Astrocyte of the hippocampus (primary cell): ENCODE data around the gene GPR25.

ENCODE experiments used
- DNase-seq: peaks from one replicate; pipeline ENCODE4 v3.0.0; 2011; ENCODE audit warnings: low read depth, low spot score

Gene GPR25, protein sequence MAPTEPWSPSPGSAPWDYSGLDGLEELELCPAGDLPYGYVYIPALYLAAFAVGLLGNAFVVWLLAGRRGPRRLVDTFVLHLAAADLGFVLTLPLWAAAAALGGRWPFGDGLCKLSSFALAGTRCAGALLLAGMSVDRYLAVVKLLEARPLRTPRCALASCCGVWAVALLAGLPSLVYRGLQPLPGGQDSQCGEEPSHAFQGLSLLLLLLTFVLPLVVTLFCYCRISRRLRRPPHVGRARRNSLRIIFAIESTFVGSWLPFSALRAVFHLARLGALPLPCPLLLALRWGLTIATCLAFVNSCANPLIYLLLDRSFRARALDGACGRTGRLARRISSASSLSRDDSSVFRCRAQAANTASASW

DNA sequence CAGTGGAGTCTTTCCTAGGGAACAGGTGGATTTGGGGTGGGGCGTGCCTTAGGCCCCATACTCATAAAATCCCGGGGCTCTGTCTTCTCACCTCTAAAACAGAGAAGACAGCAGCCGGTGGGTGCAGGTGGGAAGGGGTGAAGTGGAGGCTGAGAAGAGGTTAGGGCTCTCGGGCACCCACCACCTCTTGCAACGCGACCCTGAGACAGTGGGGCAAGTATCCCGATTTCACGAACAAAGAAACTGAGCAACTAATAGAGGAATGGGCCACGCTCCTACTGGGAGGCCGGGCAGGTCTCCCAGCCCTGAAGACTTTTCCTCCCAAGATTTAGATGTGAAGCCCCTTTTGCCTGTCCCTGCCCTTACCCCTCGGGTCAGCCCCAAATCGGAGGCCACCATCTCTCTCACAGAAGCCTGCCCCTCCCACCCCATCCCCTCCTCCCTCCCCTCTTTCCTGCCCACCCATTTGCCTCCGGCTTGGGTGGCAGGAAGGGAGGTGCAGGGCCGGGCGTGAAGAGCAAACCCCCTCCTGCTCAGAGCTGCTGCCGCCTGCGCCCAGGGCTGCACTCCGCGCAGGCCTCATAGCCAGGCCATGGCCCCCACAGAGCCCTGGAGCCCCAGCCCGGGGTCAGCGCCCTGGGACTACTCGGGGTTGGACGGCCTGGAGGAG is at the start of gene GPR25:
Gene GPR25 (plus strand): TSS at position 536 of the 670 bp plus-strand sequence. CDS start 57 bp downstream, at position 593.
- DNase-seq: no peak

DNA sequence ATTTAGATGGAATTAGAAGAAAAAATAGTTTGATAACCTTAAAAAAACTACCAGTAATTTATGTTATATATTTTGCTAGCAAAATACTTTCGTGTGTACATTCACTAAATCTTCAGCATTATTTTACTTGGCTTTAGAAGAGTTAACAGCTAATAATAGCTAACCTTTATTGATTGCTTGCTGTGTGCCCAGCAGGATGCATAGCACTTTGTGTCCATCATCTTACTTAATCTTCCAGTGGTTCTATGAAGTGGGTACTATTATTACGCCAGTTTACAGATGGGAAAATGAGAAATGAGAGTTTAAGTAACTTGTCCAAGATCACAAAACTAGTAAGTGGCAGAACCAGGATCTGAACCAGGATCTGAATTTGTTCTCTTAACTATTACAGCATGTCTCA is 41.7 kb upstream of the GPR25 start:
- DNase-seq: no peak

DNA sequence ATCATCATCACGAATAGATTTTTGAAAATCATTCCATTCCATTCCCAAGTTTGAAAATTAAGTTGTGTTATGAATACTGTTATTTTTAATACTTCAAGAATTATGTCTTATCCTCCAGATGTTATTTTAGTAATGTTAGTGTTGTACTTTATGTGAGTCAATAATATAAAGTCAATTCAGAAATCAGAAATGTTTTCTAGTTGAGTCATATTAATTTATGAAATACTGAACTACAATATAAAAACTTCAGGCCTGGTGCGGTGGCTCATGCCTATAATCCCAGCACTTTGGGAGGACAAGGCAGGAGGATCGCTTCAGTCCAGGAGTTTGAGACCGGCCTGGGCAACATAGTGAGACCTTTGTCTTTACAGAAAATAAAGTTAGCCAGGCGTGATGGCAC is 38.4 kb upstream of the GPR25 start:
- DNase-seq: no peak

DNA sequence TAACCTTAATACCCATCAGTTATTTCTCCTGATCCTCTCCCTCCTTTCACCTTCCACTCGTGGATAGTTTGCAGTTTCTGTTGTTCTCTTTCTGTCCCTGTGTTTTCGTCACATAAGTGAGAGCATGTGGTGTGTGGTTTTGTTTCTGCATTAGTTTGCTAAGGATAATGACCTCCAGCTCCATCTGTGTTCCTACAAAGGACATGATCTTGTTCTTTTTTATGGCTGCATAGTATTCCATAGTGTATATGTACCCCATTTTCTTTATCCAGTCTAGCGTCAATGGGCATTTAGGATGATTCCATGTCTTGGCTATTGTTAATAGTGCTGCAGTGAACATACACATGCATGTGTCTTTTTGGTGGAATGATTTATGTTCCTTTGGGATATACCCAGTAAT is 36.6 kb upstream of the GPR25 start:
- no peak for DNase-seq

DNA sequence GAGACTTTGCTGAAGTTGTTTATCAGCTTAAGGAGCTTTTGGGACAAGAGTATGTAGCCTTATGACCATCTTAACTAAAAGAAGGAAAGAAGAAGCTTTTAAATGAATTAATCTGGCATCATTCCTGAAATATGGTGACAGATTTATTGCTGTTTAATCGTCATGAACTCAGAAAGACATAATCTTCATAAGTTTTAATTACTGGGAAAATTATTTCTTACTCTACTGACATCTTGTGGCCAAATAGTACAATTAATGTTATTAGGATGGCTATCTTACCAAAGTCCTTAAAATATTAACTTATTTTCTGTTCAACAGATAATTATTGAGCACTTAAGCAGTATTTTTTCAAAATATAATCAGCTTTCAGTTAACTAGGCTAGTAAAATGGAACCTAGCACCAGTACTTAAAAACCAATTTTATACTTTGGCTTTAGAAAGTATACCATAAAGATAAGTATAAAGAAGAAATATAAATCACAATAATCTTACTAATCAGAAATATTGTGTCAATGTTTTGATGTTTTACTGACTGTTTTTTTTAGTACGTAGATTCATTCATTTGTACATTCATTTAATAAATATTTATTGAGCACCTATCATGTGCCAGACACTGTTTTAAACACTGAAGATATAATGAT is 34.7 kb upstream of the GPR25 start:
- DNase-seq: peak; percentile 15

DNA sequence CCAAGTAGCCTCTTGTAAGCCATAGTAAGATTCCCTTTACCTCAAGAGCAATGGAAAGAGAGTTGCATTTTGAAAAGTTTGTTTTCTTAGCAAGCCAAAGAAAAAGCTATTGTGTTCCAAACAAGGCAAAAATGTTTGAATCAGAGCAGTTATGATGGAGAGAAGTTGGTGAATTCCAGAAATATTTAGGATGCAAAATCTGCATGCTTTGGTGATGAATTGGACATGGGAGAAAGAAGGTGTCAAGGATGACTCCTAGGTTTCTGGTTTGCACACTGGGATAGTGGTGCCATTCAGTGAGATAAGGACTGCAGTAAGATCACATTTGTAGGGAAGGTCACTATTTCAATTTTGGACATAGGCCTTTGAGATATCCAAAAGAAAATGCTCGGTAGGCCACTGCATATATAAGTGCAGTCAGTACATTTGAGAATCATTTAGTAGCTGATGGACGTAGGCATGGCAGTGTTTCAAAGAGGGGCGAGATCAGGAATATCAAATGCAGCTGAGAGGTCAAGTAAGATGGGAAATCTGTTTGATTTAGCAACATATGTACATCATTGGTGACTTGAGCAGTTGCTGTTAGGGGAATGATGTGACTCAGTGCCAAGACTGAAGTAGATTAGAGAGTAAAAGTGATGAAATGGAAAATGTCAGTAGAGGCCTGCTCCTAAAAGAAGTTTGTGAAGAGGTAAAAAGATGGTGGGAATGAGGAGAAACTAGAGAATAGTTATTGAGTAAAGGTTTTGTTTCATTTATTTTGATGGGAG is 33.9 kb upstream of the GPR25 start:
- peak; percentile 36 for DNase-seq

DNA sequence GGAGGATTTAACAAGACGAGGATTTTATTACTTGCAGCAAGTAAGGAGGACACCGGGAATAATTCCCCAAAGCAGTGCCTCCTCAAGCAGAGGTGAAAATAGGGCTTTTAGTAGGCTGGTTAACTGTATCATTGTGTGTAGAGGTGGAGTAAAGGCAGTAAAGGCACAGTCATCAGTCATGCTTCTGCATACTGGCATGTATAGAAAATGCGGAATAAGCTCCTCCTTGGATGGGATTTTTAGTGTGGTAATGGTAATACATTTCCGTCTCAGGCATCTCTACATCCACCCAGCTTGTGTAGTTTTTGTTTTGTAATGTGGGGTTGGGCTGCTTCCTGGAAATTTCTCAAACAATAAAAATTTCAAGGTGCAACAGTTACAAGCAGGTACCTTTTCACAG is 27.4 kb upstream of the GPR25 start:
- no peak for DNase-seq

DNA sequence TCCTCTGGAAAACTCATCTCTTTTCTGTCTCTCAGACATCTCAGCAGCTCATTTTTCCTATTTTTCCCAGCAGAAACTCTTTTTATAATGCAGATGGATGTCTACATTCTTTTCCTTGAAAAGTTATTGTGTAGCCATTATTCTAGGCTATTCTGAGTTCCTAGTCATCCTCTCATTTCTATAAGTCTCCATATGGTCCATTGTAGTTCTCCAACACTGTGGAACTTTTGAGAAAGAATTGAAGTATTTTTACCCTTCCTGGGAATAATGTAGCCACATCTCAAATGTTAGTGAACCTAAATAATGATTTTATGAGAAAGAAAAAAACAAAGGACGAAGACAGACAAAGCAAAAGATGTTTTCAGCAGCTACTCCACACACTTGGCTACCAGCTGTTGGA is 26.4 kb upstream of the GPR25 start:
- DNase-seq: no peak

DNA sequence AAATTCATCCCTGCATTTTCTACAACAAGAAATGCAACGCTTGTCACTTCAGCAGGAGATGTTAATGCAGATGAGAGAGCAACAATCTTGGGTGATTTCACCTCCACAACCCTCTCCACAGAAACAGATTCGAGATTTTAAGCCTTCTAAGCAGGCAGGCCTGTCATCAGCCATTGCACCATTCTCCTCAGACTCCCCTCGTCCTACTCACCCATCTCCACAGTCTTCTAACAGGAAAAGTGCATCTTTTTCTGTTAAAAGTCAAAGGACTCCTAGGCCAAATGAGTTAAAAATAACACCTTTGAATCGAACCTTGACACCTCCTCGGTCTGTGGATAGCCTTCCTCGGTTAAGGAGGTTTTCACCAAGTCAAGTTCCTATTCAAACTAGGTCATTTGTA is 23.4 kb upstream of the GPR25 start:
- no peak for DNase-seq

DNA sequence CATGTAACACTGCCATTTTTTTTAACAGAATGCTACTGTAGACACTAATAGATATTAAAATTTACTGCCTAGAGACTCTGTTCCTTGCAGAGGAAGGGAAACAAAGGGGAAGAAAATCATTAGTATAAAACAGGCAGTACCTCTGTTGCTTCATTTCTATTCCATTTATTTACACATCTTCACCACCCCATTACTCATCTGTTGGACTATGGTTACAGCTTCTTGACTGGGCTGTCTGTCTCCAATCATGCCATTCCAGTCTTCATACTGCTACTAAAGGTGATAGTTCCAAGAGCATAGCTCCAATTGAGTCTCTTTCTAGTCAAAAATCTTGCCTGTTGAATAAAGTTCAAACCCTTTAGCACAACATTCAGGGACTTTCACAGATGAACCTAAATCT is 22.2 kb upstream of the GPR25 start:
- DNase-seq: no peak

DNA sequence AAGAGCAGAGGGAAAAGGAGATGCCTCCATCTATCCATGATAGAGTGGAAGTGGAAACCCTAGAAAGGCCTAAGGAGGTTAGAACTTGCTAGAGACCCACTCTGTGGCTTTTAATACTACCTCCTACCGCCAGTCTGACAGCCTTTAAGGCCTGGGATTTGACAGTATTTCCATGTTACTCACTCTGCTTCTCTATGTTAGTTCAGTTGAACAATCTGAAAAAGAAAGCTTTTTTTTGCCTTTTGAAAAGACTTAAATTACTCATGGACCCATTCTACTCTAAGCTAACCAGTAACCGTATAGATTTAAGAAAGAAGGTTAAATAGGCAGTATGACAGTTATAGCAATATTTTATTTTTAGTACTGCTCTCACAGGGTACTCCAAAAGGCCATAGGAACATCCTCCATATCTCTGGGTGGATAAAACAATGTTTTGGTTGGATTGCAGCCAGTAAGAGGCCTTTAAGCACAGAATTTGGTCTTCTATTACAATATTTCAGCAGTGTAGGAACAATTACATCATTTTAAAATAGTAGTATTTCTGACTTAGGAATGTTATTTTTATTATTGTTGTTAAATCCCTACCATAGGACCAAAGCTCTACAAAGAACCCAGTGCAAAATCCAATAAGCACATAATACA is 15.9 kb upstream of the GPR25 start:
- DNase-seq: no peak

DNA sequence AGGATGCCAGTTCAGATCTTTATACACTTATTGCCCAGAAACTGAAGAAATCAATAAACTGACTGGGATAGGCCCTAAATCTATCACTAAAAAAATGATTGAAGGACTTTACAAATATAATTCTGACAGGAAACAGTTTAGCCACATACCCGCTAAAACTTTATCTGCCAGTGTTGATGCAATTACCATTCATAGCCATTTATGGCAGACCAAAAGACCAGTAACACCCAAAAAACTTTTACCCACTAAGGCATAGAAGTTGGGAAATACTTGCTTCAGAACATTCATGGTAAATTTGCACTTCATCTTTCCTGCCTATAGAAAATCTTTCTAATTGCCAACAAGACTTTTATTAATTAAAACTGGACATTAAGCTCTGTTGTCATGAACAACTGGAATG is 15.0 kb upstream of the GPR25 start:
- no peak for DNase-seq

DNA sequence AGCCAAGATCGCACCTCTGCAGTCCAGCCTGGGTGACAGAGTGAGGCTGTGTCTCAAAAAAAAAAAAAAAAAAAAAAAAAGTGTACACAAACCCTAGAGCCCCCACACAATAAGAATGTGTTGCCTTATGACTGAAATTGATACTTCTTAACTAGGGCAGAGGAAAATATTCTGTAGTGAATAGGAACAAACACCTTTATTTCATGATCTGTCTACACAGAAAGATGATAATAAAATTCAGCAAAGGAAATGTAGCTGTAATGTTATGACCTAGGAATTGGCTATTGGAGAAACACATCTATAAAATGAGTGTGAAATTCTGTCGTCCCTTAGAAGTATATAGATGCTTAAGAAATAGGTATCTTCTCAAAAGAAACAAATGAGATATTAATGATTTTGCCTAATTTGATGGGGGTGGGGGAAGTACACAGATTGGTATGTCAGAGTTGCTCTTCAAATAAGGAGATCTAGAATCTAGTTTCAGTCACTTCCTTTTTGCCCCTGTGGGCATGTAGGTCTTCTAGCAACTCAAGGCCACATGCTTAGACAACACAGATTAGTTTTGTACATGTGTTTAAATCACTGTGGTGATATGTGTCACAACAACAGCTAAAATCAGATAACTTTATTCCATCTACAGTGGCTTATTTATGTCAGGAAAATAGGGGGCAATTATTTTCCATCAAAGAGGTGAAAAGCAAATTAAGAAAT is 10.7 kb upstream of the GPR25 start:
- DNase-seq: no peak

DNA sequence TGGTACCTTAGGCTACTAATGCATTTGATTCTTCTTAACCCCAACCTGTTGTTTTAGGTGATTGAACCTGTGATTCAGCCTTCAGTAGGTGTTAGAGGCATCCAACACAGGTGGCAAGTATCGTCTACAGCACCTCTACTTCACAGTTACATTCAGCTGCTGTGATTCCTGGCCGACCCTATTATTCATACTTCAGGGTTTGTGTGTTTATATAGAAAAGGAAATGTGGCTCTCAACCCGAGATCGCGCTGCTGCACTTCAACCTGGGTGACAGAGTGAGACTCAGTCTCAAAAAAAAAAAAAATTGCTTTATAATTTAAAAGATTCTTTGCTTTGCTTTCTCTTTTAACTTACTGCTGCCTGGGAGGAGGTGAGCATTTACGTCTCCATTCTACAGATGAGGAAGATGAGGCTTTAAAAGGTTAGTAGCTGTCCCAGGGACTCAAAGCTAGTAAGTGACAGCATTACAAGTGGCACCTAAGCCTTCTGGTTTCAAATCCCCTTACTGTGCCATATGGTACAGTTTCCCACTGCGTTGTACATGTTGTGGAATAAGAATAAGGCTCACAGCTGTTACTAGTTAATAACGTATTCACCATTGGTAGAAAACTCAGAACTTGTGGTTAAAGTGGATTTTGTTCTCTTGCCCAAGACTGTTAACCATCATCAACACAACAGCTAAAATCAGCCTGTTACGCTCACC is 9.9 kb upstream of the GPR25 start:
- DNase-seq: no peak

DNA sequence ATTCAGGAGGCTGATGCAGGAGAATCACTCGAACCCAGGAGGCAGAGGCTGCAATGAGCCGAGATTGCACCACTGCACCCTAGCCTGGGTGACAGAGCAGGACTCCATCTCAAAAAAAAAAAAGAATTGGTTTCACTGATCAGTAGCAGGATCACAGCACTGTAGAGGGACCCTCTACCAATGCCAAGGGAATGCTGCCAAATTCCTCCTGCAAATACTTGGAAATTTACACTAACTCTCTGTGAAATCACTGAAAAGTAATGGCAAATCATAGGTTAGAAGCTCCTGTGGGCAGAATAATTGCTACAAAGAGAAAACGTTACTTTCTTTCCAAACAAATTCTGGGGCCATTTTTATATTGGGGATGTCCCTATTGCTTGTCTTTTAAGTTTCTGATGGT is 6.7 kb upstream of the GPR25 start:
- peak; percentile 55 for DNase-seq

DNA sequence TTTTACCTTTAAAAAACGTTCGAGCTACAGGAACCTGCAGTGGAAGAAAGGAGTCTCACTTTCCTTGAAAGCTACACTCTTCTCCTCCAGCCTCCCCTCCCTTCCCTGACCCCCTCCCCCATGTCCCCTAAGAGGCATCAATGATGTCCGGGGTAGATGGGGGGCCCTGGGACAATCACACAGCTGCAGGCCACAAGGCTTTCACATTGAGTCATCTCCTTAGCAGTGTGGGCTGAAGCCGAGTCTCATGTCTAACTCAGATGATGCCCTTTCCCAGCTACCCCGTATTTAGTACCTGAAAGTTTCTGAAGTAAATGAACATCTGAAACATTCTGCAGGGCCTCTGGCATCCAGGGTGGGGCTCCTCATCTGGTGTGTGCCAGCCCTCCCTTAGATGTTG is 6.3 kb upstream of the GPR25 start:
- peak; percentile 25 for DNase-seq

DNA sequence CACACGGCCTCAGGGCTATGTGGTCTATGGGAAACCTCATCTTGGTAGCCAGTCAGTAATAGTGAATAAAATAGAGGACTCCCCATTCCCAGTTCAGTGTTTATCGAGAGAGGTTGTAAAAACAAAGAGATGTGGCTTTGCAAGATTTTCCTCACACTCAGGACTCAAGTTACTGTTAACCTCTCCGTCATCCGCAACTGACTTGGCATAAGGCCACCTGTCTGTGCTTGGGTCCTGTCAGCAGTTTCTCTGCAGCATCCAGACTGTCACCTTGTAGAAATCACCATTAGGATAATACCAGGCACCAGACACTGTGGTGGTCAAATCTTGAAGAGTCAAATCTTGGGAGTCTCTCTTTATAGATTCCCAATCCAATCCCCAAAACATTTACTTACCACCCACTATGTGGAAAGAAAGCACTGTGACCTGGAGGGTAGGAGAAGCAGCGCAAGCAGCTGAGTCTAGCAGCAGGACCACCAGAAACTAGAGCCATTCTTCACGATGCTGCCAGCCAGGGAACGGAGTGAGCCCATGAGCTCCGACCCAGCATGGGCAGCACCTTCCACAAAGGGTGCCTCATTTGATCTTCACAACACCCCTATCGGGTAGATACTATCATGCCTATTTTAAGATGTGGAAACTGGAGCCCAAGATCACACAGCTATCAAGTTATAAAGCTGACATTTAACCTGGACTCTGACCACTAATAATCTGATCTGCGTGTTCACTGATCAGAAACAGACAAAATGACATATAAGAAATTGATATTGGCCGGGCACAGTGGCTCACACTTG is 5.6 kb upstream of the GPR25 start:
- DNase-seq: peak; percentile 29

DNA sequence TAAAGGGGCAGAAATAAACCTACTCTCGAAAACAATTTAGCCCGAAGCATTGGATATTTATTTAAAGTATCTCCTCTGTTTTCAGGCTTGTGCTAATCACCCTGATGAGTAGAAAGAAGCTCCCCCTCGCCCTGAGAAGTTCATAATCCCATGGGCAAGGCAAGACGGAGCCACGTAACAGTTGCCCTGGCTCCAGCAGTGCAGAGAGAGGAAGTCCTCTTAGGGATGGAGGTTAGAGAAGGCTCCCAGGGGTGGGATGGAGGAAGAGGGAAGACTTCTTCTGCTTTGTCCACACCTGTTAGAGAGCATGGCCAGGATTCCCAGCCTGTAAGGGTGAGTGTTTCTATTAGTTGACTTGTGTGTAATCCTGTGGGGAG is 3.4 kb upstream of the GPR25 start:
- DNase-seq: no peak

DNA sequence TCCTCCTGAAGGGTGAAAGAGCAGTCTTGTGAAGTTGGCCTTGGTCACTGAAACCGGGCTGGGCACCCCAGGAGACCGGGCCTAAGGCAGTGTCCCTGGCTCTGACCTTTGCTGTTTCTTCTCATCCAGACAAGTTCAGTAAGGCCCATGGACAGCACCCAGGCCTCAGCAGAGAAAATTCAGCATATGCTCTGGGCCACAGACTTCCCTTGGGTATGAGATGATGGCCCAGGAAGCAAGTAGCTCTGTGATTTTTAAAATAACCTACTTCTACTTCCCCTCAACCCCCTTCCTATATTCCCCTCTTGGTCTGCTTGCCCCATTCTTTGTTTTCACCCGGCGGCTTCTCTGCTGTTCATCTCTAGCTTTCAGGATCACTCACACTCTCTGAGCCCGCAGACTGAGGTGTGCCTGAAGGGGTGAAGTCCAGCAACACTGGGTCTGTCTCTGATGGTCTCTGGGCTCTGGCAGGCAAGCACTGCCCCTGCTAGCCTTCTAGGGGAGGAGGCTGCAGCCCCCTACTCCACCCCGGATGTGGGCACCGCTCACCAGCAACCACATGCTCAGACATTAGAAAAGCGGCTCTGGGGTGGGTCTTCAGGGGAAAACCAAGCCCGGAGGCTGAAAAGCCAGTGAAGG is 2.9 kb upstream of the GPR25 start:
- DNase-seq: no peak
